Progenitor cell of endocrine pancreas (in vitro differentiated cells): Measurements from ENCODE around the gene PDE11A. TPM values are rescaled to one million over a fixed set of nuclear protein-coding genes. Genes with fewer than 3 reads are reported as not detected.

Source experiments
- DNase-seq: peaks from one replicate; pipeline ENCODE4 v3.0.0; 2021; ENCODE audit warnings: low spot score; ENCODE audit not compliant: unreplicated experiment
- H3K27ac Mint-ChIP-seq: 2 replicates; pipeline ENCODE4 v1.8.0; 2021; ENCODE audit warnings: mild to moderate bottlenecking, moderate library complexity, mixed read lengths
- H3K27me3 Mint-ChIP-seq: 2 replicates; pipeline ENCODE4 v1.8.0; 2021; ENCODE audit warnings: mixed read lengths
- H3K36me3 Mint-ChIP-seq: 2 replicates; pipeline ENCODE4 v1.8.0; 2022; ENCODE audit warnings: mixed read lengths; ENCODE audit not compliant: insufficient read depth
- H3K4me1 Mint-ChIP-seq: 2 replicates; pipeline ENCODE4 v1.8.0; 2021; ENCODE audit warnings: low read depth, mixed read lengths
- H3K4me3 Mint-ChIP-seq: 2 replicates; pipeline ENCODE4 v1.8.0; 2021; ENCODE audit warnings: low read depth, mild to moderate bottlenecking, moderate library complexity, mixed read lengths
- H3K9me3 Mint-ChIP-seq: 2 replicates; pipeline ENCODE4 v1.8.0; 2021; ENCODE audit warnings: low read depth, mixed read lengths
- CTCF ChIP-seq: fragments of 200-600 bp; sonication (generic); IDR thresholded peaks from one replicate; pipeline ENCODE4 v1.5.0; 2021; ENCODE audit warnings: antibody characterized with exemption, mild to moderate bottlenecking; ENCODE audit not compliant: unreplicated experiment
- total RNA-seq: library from RNA; stranded (reverse); gene quantifications from 2 replicates; pipeline ENCODE4 v1.2.1, GENCODE V29; 2021

Gene PDE11A
- total RNA-seq, 1 donor from 2014 or later, result 54.8 TPM

GRCh38 chr2:178066890-178067669 is 5.5 kb downstream of the PDE11A start:
- no peaks in the 10 kb centered on the region for H3K36me3 Mint-ChIP-seq
- H3K9me3 Mint-ChIP-seq, result no peaks in the 10 kb centered on the region
- no peak for DNase-seq
- TF ChIP-seq CTCF, result no peak
- H3K4me1 Mint-ChIP-seq, result peaks cover 4% of the 10 kb centered on the region
- no peak overlapping the region for H3K4me3 Mint-ChIP-seq
- peaks cover 17% of the 10 kb centered on the region for H3K27me3 Mint-ChIP-seq
- H3K27ac Mint-ChIP-seq, result no peak overlapping the region

GRCh38 chr2:178066324-178066723 is 6.3 kb downstream of the PDE11A start:
- Mint-ChIP-seq H3K4me1 (peaks cover 4% of the 10 kb centered on the region), H3K27me3 (peaks cover 13% of the 10 kb centered on the region), H3K27ac (no peak overlapping the region), H3K36me3 (no peaks in the 10 kb centered on the region), H3K9me3 (no peaks in the 10 kb centered on the region), H3K4me3 (no peak overlapping the region)
- no peak for TF ChIP-seq CTCF
- no peak for DNase-seq

GRCh38 chr2:178059681-178060080 is 12.9 kb downstream of the PDE11A start:
- no peak overlapping the region for H3K4me3 Mint-ChIP-seq
- no peak for TF ChIP-seq CTCF
- no peaks in the 10 kb centered on the region for H3K4me1 Mint-ChIP-seq
- no peak overlapping the region for H3K27ac Mint-ChIP-seq
- DNase-seq, result no peak
- no peaks in the 10 kb centered on the region for H3K9me3 Mint-ChIP-seq
- no peaks in the 10 kb centered on the region for H3K36me3 Mint-ChIP-seq
- no peaks in the 10 kb centered on the region for H3K27me3 Mint-ChIP-seq

GRCh38 chr2:178059111-178059510 is 13.5 kb downstream of the PDE11A start:
- Mint-ChIP-seq H3K4me1 (no peaks in the 10 kb centered on the region), H3K9me3 (no peaks in the 10 kb centered on the region), H3K27me3 (no peaks in the 10 kb centered on the region), H3K36me3 (no peaks in the 10 kb centered on the region), H3K4me3 (no peak overlapping the region), H3K27ac (no peak overlapping the region)
- no peak for TF ChIP-seq CTCF
- no peak for DNase-seq

- no peak overlapping the region for H3K27ac Mint-ChIP-seq
- H3K27me3 Mint-ChIP-seq, result no peaks in the 10 kb centered on the region
- no peak overlapping the region for H3K4me3 Mint-ChIP-seq
- H3K9me3 Mint-ChIP-seq, result no peaks in the 10 kb centered on the region
- no peak for TF ChIP-seq CTCF
- DNase-seq, result no peak
- H3K4me1 Mint-ChIP-seq, result no peaks in the 10 kb centered on the region
- H3K36me3 Mint-ChIP-seq, result no peaks in the 10 kb centered on the region
Measured at GRCh38 chr2:178057179-178057680, 15.3 kb downstream of the PDE11A start.
